22Rv1 (cell line): ENCODE results near the gene ZGRF1.

Experiments used
- CTCF ChIP-seq: fragments of 450-650 bp; IDR thresholded peaks from 2 replicates; pipeline ENCODE4 v1.5.1; 2017; ENCODE audit warnings: mild to moderate bottlenecking
- ZFX ChIP-seq: fragments of 450-650 bp; IDR thresholded peaks from 2 replicates; pipeline ENCODE4 v1.6.1; 2017; ENCODE audit warnings: antibody characterized with exemption, borderline replicate concordance

DNA sequence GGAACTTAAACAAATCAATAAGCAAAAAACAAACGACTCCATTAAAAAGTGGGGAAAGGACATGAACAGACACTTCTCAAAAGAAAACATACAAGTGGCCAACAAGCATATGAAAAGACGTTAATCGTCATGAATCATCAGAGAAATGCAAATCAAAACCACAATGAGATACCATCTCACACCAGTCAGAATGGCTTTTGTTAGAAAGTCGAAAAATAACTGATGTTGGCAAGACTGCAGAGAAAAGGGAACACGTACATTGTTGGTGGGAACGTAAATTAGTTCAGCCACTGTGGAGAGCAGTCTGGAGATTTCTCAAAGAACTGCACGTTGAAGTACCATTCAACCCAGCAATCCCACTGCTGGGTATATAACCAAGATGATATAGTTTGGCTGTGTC is 144.4 kb downstream of the ZGRF1 start:
- TF ChIP-seq CTCF = no peak
- TF ChIP-seq ZFX = no peak
